ENCODE results near the gene FOCAD.
A peak's percentile ranks its signal among the peaks of the same experiment; 100 is the strongest.
"Not testable (repeated sequence)": the region's sequence is repeated elsewhere in the genome, so short reads cannot be mapped to it uniquely, and the experiment has no call there.

Gene FOCAD

GRCh38 chr9:20973246-20973947 is 289.3 kb downstream of the FOCAD start:
- DNase-seq (ENCODE audit: low read depth): not testable (repeated sequence)

GRCh38 chr9:20974191-20974938 is 290.3 kb downstream of the FOCAD start:
- not testable (repeated sequence) for DNase-seq (ENCODE audit: low read depth)

GRCh38 chr9:20978249-20978648 is 294.2 kb downstream of the FOCAD start:
- no peak for DNase-seq (ENCODE audit: low read depth)

- peak; percentile 42 for DNase-seq (ENCODE audit: low read depth)
Observed at GRCh38 chr9:20980832-20981455, 296.9 kb downstream of the FOCAD start.

- DNase-seq (ENCODE audit: low read depth): peak; percentile 77
Observed at GRCh38 chr9:20981486-20981885, 297.4 kb downstream of the FOCAD start.

GRCh38 chr9:20984506-20984905 is 300.4 kb downstream of the FOCAD start:
- no peak for DNase-seq (ENCODE audit: low read depth)

GRCh38 chr9:20985851-20986600 is 302.0 kb downstream of the FOCAD start:
- DNase-seq (ENCODE audit: low read depth): no peak

- DNase-seq (ENCODE audit: low read depth): no peak
Observed at GRCh38 chr9:20987521-20987920, 303.5 kb downstream of the FOCAD start.

GRCh38 chr9:20988061-20988460 is 304.0 kb downstream of the FOCAD start:
- no peak for DNase-seq (ENCODE audit: low read depth)

GRCh38 chr9:20988671-20989315 is 304.7 kb downstream of the FOCAD start:
- DNase-seq (ENCODE audit: low read depth): peak; percentile 30

- no peak for DNase-seq (ENCODE audit: low read depth)
Observed at GRCh38 chr9:20989923-20990341, 305.9 kb downstream of the FOCAD start.

- DNase-seq (ENCODE audit: low read depth): no peak
Observed at GRCh38 chr9:20990867-20991266, 306.8 kb downstream of the FOCAD start.

GRCh38 chr9:20994486-20994885 is 310.4 kb downstream of the FOCAD start:
- DNase-seq (ENCODE audit: low read depth): no peak

GRCh38 chr9:20995616-20996015 is 311.6 kb downstream of the FOCAD start:
- no peak for DNase-seq (ENCODE audit: low read depth)

- no peak for DNase-seq (ENCODE audit: low read depth)
Observed at GRCh38 chr9:20996809-20997208, 312.8 kb downstream of the FOCAD start.

- no peak for DNase-seq (ENCODE audit: low read depth)
Observed at GRCh38 chr9:20997503-20998076, 313.5 kb downstream of the FOCAD start.

GRCh38 chr9:21001581-21001980 is 317.5 kb downstream of the FOCAD start:
- no peak for DNase-seq (ENCODE audit: low read depth)

GRCh38 chr9:21002040-21002439 is 318.0 kb downstream of the FOCAD start:
- DNase-seq (ENCODE audit: low read depth): no peak

GRCh38 chr9:21015129-21015815 is 331.2 kb downstream of the FOCAD start:
- DNase-seq (ENCODE audit: low read depth): no peak

- DNase-seq (ENCODE audit: low read depth): no peak
Observed at GRCh38 chr9:21015995-21016394, 331.9 kb downstream of the FOCAD start.

All from HS-5 (cell line).